Stimulated activated CD4-positive, alpha-beta T cell treated with anti-CD3 and anti-CD28 coated beads, Interleukin-2, amount 100 ng/mL, for 48 hours (primary cell): ENCODE measurements around the gene ITPRIPL1.

Source experiments
- DNase-seq, 2 donors: peaks; one replicate each; pipeline ENCODE4 v3.0.0-alpha.2; 2020

Gene ITPRIPL1

GRCh38 chr2:96324721-96325040 is 436 bp upstream of the ITPRIPL1 start:
- peak; percentile 23 to 41 for DNase-seq

DNA sequence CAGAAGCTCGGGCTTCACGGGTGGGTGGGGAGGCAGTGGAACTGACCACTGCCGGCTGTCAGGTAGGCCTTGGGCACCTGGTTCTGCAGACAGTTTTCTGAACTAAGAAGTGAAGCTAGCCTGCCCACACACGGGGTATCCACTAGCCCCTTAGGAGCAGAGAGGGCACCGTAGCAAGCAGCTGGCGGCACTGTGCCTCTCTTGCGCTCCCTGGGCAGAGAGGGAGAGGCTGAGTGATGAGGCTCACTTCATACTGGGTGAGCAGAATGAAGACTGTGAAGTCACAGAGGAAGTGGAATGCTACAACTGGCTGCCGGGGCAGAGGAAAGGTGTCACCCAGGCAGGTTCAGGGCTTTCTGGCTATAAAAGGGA is 753 bp downstream of the ITPRIPL1 start:
- DNase-seq, result peak; percentile 17 to 31

DNA sequence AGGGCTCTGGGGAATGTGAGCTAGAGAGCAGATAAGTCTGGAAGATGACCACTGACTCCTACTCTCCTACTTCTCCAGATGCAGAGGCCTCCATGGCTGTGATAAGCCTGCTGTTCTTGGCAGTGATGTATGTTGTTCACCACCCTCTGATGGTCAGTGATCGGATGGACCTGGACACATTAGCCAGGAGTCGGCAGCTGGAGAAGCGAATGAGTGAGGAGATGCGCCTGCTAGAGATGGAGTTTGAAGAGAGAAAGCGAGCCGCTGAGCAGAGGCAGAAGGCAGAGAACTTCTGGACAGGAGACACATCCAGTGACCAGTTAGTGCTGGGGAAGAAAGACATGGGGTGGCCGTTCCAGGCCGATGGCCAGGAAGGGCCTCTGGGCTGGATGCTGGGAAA is 1.4 kb downstream of the ITPRIPL1 start:
- DNase-seq, result no peak

DNA sequence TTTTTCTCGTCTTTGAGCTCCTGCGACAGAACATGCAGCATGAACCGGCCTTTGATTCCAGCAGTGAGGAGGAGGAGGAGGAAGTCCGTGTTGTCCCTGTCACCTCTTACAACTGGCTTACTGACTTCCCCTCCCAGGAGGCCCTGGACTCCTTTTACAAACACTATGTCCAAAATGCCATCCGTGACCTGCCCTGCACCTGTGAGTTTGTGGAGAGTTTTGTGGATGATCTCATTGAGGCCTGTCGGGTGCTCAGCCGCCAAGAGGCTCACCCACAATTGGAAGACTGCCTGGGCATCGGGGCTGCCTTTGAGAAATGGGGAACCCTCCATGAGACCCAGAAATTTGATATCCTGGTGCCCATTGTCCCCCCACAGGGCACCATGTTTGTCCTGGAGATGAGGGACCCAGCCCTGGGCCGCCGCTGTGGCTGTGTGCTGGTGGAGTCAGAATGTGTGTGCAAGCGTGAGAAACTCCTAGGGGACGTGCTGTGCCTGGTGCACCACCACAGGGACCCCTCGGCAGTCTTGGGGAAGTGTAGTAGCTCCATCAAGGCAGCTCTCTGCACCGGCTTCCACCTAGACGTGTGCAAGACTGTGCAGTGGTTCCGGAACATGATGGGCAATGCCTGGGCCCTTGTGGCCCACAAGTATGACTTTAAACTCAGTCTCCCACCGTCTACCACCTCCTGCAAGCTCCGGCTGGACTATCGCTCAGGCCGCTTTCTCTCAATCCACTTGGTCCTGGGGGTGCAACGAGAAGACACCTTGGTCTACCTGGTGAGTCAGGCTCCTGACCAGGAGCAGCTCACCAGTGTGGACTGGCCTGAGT is 2.1 kb downstream of the ITPRIPL1 start:
- no peak for DNase-seq

DNA sequence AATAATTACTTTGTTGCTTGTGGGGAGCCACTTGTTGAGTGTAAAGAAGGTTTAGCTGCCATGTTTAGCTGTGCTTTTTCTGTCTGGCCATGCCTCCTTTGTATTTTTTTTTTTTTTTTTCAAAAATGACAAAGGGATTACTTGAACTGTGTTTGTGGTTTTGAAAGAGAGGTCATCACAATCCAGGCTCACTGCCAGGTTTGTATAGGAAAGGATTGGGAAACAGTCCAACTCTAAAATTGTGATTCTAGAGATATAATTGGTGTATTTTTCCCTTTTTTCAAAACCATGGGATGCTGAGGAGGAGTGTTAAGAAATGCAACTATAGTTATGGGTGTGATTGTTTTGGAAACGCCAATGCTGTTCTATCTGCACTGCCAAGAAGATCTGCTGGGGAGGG is 4.3 kb downstream of the ITPRIPL1 start:
- no peak for DNase-seq

DNA sequence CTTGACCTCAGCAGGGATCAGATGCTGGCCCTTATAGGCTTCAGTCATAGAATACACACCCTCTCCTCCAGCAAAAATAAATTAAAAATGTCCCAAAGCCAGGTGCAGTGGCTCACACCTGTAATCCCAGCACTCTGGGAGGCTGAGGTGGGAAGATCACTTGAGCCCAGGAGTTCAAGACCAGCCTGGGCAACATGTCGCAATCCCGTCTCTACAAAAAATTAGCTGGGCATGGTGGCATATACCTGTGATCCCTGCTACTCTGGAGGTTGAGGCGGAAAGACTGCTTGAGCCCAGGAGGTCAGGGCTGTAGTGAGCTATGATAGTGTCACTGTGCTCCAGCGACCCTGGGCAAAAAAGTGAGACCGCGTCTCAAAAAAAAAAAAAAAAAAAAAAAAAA is 4.8 kb downstream of the ITPRIPL1 start:
- DNase-seq, result no peak

DNA sequence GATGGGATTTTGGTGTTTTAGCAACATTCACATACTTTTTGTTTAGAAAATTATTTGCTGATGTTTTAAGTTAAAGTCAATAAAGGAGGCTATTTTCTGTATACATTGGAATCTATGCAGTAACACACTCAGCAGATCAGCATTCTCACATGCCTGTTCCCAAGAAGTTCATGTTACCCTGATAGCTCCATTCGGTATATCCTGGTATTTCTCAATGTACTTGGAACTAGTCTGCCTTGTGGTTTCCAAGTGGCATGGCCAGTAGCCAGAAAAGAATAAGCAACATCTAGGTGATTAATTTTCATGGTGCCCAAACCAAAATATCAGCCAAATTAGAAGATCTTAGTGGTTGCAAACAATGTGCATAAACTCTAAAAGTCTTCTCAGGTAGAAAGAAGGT is 5.3 kb downstream of the ITPRIPL1 start:
- DNase-seq, result no peak

GRCh38 chr2:96333708-96334107 is 8.6 kb downstream of the ITPRIPL1 start:
- DNase-seq, result no peak

DNA sequence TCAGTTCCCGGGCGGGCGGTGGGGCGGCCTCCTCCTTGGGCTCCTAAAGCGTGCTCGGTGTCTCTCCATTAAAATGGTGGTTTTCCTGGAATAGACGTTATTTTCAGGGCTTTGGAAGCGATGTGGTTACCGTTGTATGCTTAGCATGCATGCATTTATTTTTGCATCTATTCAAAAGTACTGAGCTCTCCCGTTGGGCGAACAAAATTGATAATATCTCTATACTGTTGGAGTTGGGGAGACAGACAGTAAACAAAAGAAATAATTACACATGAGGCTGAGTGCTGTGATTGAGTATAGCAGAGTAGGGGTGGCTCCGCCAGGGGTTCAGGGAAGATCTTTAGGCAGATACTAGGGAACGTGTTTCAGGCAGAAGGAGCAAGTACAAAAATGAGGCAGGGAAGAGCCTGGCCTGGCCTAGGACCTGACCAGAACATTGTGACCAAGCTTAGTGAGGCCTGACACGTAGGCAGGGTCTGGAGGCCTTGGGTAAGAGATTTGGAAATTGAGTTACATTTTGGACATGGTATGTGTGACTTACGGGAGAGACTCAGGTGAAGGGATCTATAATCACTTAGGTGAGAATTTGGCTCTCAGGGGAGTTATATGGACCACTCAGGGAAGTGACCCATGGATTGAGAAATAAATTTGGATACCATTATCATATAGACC is 11.1 kb downstream of the ITPRIPL1 start:
- DNase-seq, result no peak

GRCh38 chr2:96336873-96337272 is 11.8 kb downstream of the ITPRIPL1 start:
- no peak for DNase-seq

- no peak for DNase-seq
These were observed 15.6 kb downstream of the ITPRIPL1 start for GRCh38 chr2:96340493-96341414.

DNA sequence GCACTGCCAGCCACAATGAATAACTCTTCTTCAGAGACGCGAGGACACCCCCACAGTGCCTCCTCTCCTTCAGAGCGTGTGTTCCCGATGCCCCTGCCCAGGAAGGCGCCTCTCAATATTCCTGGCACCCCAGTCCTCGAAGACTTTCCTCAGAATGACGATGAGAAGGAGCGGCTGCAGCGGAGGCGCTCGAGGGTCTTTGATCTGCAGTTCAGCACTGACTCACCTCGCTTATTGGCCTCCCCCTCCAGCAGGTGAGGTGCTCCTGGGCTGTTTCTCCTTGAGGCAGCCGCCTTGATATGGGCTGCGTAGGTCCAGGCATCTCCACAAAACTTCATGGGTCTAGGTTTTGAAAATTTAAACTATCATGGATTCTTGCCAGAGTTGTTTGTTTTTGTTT is 16.5 kb downstream of the ITPRIPL1 start:
- no peak for DNase-seq

DNA sequence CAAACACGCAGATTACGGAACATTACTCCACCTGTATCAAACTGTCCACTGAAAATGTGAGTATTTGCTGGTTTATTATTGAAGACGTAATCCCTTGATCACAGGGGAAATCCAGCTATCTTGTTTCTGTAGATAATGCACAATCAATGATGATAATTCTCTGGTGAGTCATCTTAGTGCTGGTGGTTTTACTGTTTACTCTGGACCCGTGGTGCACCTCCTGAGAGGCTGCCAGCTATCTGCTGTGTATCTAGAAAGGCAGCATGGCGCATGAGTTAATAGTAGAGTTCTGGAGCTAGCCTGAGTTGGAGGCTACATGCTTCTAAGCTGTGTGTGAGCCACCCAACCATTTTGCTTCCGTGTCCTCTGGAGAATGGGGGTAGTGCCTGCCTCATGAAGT is 17.0 kb downstream of the ITPRIPL1 start:
- no peak for DNase-seq

DNA sequence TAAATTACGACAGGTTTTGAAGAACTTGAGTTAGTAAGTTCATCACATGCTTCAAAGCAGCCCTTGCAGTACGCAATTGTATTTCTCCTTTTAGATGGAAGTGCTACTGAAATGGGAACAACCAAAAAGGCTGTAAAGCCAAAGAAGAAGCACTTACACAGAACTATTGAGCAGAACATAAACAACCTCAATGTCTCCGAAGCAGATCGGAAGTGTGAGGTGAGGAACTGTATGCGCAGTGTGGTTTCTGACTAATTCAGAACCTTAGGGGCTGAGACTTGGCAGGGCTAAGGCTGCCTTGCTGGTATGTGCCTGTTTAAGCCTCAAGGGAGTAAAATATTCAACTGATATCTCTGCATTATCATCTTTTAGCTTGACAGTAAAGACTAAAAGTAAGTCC is 18.9 kb downstream of the ITPRIPL1 start:
- peak in 1 of 2 donors; percentile 23 for DNase-seq

GRCh38 chr2:96345438-96345837 is 20.3 kb downstream of the ITPRIPL1 start:
- DNase-seq, result no peak

DNA sequence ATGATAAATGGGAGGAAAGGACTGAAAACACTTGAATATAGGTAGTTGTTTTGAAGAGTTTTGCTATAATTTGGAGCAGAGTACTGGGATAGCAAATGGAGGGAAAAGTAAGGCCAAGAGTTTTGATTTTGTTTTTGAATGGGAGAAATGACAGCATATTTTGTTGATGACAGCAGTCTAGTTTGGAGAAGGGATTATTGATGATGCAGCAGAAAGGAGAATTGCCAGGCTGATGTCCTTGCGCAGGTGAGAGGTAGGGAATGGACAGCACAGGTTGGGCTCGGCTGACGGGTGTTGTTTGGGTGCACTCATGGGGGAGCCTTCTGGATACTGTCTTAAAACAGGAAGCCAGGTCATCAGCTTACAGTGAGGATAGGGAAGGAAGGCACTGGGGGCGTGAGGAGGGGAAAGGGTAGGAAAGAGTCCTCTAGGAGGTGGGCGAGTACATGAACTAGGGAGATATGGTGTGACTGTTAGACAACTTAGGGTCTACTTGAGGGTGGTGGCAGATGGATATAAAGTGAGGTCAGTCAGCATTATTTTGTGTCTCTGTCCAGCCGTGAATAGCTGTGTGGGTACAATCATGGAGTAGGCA is 20.8 kb downstream of the ITPRIPL1 start:
- DNase-seq, result no peak

DNA sequence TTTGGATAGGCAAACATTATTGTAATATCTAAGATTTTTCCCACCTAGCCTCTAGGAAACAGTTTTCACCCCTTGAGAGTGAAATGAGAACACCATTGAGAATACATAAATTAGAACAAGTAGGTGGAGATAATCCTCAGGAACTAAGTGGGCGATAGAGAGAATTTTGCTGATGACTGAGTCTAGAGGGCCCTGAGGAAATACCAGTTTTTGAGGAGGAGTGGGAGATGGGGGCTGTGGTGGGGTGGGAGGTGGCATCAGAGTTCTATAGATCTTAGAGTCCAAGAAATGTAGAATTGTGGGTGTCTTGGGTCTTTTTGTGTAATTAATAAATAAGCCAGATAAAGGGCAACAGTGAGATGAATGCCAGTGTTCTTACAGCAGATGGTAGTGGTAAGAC is 22.3 kb downstream of the ITPRIPL1 start:
- DNase-seq, result no peak

DNA sequence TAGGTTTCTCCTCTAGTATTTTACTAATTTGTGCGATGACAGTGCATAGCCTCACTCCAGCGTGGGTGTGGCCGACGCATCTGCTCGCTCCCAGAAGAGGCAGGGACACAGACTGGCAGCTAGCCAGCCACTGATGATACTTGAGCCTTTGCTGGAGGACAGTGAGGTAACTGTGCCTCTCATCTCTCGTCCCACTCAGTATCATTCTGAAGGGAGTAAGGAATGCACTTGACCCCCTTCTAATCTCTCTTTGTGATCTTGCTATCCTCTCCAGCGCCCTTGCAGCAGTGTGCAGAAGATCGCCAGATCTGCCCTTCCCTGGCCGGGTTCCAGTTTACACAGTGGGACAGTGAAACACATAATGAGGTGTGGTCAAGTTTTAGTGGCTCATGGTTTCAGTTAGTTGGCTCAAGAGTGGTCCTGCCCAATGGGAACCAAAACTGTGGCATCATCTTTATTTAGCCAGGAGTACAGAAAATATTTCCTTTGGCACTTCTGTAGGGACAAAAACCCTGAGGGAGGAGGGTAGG is 28.0 kb downstream of the ITPRIPL1 start:
- DNase-seq, result no peak

DNA sequence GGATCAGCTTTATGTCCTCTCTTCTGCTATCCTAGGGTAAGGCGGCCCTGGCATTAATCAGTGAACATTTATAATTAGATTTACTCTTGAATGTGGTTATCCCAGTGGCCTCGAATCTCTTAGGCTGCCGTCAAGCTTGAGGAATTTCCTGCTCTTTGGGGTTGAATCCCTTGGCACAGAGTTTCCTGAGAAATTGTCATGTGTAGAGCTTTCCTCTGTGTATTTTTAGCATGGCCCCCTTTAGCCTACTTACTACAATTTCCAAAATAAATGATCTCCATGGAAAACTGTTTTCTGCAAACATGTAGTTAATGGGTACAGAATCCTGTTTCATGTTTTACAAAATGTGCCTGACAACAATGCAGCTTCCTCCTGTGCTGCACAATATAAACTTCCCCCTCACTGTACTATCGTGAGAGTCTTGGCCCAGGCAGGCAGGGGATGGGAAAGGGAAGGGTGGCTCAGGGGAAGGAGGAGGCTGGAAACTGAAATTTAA is 28.5 kb downstream of the ITPRIPL1 start:
- DNase-seq, result no peak

DNA sequence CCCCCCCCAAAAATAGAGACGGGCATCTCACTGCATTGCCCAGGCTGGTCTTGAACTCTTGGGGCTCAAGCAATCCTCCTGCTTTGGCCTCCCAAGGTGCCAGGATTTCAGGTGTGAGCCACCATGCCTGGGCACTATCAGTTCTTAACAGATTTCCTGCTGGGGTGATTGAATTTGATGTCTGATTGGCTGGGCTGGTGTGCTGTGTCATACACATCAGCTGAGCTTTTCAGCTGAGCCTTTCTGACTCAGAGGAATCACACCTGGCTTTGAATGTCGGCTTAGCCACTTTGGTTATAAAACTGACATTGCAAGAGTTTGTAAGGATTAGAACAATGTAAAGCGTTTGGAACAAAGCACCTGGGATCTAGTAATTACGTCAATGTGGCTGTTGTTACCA is 29.4 kb downstream of the ITPRIPL1 start:
- DNase-seq, result no peak

DNA sequence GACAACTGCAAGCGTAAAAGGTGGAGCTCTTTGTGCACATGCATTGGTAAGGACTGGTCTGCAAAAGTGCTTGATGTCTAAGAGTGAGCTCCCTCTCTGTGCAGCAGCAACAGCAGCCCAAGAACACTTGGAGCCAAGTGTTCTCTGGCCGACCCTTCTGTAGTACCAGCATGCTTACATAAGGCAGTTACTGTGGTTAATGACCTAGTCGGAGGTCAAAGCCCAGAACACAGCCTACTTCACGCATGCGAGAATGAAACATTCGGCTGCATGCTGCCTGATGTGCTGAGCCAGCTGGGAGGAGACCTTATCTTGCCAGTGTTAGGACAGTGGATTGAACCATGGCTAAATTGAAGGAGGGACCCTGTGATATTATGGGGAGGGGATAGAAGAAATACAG is 31.8 kb downstream of the ITPRIPL1 start:
- DNase-seq, result no peak

DNA sequence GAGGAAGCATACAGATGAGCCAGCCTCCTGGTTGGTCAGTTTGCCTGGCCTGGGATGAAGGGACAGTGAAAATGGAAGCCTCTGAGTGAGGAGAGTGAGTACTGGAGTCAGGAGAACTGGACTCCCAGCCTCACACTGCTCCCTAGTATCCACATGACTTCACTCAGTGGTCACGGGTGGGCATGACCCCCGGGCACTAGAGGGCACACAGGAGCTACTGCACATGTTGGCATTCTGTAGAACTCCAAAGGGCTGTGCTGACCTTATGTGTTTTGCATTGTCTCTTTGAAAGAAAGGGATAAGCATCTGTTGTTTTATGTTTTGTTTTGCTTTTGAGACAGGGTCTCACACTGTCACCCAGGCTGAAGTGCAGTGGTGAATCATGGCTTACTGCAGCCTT is 34.2 kb downstream of the ITPRIPL1 start:
- DNase-seq, result no peak

GRCh38 chr2:96359866-96360265 is 34.7 kb downstream of the ITPRIPL1 start:
- DNase-seq, result no peak
